H1 (cell line): ENCODE data around the gene ZFAND3. TPM values are rescaled to one million over a fixed set of nuclear protein-coding genes. Genes with fewer than 3 reads are reported as not detected.

Experiments used
- POLR2A ChIP-seq, 2 experiments: IDR thresholded peaks; 1 replicate in 1 of 2; 2 replicates in 1 of 2; pipeline ENCODE4 v1.6.1; 2011; ENCODE audit warnings: low read depth in 2 of 2, low read length in 2 of 2, mild to moderate bottlenecking in 2 of 2; ENCODE audit errors: control extremely low read depth in 1 of 2
- TAF1 ChIP-seq: IDR thresholded peaks from 2 replicates; pipeline ENCODE4 v1.6.1; 2011; ENCODE audit warnings: mild to moderate bottlenecking, low read depth, low read length
- polyA plus RNA-seq, 7 experiments: library from polyadenylated mRNA; depleted of rRNA in 3 of 7; stranded (reverse) in 5 of 7; unstranded in 2 of 7; fragments of >200 nt in 5 of 7; fragments of 200-250 nt in 2 of 7; gene quantifications; 1 replicate in 5 of 7; 2 replicates in 1 of 7; 4 replicates in 1 of 7; pipeline versions ENCODE4 v1.2.1 to v1.2.3, GENCODE V29; 2011 to 2013; ENCODE audit warnings: missing spikeins in 2 of 7, mixed read lengths in 2 of 7
- total RNA-seq: library from RNA; stranded (reverse); fragmentation: NEBNext Ultra II Directional; extraction: Animal tissue kit (Norgen Biotek cat#: 25700); gene quantifications from 2 replicates; pipeline ENCODE4 v1.2.1, GENCODE V29; 2021

The ZFAND3 gene
- total and polyA plus RNA-seq, 2 of the 8 experiments (the other 6 are each of a cell fraction or from before 2014, with no cell fraction given), result 13.0 to 51.3 TPM

GRCh38 chr6:38194282-38194572 lies 374.7 kb downstream of the ZFAND3 start (continued):
- TF ChIP-seq POLR2A (IDR thresholded peaks at IDR 0.05; ENCODE audit: control extremely low read depth in 1 of 2, low read depth in 2 of 2, low read length in 2 of 2) (no peak), TAF1 (no peak)
